Fibroblast of skin of scalp (primary cell): Measurements from ENCODE around the gene PAM.

Source experiments
- DNase-seq: peaks from one replicate; pipeline ENCODE4 v3.0.0-alpha.2; 2013

The PAM gene

GRCh38 chr5:102863764-102864560, 108.9 kb downstream of the PAM start:
- DNase-seq = no peak

DNA sequence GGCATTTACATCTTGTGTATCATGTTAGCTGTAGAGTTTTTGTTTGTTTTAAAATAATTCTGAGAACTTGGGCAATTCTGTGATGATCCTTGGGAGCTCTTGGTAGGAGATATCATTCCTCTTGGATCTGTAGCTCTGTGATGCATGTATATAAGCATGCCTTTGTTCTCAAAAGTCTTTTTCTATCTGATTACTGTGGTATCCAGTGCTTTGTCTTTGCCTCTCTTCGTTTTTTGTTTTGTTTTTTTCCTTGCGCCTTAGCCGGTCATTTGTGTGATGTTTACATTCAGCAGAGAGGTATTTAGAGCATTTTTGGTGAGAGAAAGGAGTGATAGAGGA, 110.0 kb downstream of the PAM start:
- DNase-seq = peak; percentile 40

DNA sequence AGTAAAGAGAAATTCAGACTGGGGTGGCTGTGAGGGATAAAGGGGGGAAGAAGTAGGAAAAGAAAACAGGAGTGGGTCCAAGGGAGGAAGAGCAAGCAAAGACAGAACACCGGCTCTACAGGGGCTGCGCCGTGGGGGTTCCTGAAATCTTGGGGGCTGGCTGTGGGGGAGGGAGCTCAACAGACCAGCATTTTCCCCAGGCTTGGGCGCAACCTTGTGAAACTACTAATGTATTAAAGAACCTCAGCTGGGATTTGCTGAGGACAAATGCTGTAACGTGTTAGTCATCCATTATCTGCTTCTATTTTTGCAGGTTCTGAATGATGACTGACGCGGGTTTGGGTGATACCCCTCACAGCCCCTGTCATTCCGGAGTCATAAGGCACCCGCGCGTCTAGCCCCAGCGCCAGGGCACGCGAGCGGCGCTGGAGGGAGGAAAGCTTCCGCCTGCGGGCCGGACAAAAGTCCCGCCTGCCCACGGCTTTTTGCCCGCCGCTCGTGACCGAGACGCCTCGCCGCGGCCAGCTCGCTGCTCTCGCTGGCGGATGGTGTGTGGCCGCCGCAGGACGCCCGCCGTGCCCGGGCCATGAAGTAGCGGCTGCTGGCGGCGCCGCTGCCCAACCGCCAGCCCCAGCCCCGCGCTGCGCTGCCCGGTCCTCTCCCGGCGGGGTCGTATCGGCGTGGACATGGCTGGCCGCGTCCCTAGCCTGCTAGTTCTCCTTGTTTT, 110.6 kb downstream of the PAM start:
- peak; percentile 94 for DNase-seq

GRCh38 chr5:102866237-102866600, 111.1 kb downstream of the PAM start:
- no peak for DNase-seq

DNA sequence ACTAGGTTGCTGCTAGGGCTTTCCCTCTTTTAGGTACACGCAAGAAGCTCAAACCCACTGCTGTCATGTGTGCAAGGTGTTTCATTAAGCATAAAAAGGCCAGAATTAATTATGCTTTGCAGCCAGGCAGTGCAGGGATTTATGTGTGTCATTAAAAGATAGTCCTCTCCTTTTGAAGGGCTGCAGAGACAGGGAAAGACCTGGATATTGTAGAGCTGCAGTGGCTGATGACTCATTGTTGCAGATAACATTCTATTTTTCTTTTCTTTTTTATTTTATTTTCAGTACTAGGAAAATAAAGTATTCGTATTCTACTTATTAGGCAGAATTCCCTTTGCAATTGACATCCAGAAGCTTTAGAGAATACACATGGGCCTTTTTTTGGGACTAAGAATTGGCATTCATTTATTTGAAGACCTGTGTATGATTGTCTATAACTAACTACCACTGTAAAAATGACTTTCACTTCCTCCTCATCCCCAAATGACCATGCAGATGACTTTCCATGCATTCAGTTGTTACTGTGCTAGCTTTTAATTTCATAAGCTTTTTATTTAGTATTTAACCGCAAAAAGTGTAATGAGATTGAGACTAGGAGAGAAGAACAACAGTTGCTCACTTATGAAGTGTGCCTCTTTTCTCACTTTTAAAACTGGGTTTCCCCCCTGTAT, 113.0 kb downstream of the PAM start:
- no peak for DNase-seq

- DNase-seq = no peak
Measured at GRCh38 chr5:102869230-102869629, 114.1 kb downstream of the PAM start.

DNA sequence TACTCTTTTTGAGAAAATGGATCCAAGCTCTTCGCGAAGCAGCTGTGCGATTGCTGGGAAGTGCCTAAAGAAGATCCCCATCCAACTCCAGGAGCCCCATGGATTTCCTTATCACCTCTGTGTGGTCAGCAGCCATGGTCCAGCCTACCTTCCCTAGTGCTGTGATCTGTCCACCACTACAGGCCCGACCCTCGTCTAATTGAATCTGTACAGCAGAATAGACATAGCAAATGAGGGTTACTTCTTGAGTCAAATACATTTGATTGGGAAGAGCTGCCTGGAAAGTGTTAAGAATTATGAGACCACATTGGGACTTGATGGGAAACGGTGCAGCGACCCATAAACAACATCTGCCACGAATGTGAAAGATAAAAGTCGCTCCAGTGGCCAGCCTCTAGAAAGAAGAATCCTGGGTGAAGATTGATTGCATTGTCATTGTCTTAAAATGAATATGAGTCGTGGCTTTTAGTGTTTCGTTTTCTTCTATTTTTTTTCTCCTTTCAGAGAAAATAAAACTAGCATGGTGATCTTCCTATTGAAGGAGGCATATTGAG, 118.4 kb downstream of the PAM start:
- no peak for DNase-seq

GRCh38 chr5:102874054-102874453, 118.9 kb downstream of the PAM start:
- DNase-seq = no peak

DNA sequence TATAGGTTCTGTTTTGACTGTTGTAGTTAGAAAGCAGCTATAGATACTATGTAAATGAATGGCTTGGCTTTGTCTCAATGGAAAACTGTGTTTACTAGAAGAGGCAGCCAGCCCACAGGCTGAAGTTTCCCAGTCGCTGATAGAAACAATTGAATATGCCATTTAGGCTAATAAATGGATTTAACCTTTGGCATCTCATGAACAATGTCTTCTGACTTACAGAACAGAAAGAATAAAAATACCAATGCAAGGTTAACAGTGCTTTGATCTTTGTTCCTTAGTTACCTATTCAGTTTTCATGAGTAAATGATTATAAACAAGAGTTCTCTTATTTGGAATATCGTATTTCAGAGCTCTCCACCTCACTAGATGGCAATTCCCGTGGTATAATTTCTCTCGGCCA, 120.6 kb downstream of the PAM start:
- no peak for DNase-seq

GRCh38 chr5:102876610-102877009, 121.5 kb downstream of the PAM start:
- no peak for DNase-seq

GRCh38 chr5:102879741-102880140, 124.6 kb downstream of the PAM start:
- no peak for DNase-seq

DNA sequence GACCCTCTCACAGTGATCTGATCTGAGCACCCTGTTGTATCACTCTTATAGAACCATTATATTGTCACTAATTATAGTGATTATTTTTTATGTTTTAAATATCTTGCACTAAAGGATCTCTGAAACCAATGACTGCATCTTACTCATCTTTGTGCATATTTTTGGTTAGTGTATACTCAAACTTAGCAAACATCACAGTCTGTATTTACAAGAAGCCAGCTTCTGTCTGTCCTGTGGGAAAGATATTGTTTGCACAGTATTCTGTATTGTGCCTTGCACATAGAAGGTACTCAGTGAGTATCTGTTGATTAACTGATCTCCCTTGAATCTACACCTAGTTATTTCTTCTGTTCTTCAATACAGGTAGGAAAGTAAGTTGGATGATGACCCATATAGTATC, 131.5 kb downstream of the PAM start:
- DNase-seq = no peak

DNA sequence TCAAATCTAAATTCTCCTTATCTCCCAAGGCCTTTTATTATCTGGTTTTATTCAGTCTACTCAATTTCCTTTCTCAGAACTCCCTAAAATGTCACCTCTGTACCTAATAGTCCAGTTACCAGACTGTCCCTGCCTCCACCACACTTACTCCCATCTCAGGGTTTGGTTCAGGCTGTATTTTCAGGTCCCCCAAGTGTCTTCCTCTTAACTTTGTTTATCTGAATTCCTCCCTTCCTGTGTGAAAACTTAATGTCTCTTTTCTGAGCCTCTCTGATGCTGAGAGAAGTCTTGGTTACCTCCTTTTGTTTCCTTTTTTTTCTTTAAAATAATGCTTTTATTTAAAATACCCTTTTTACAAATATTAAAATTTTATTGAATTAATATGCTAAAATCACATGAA, 133.4 kb downstream of the PAM start:
- no peak for DNase-seq

- no peak for DNase-seq
Measured at GRCh38 chr5:102889033-102889432, 133.9 kb downstream of the PAM start.

- no peak for DNase-seq
Measured at GRCh38 chr5:102890133-102890532, 135.0 kb downstream of the PAM start.

GRCh38 chr5:102891175-102891574, 136.1 kb downstream of the PAM start:
- no peak for DNase-seq

DNA sequence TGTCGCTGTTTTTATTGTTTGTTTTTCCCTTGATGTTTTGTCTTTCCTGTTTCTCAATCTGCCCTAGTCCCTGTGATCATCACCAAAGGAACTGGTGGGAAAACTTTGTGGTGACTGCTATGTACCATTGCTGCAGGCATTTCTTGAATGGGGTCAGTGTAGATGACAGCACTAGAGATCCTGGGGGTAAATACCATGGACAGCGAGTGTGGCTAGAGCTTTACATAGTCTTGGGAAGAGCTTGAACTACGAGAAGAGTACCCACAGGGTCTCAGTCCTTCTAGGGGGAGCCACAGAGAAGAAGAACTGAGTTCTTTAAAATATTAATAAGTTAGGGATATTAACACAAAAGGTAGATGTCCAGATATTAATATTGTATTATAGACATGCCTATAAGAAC, 138.8 kb downstream of the PAM start:
- no peak for DNase-seq

DNA sequence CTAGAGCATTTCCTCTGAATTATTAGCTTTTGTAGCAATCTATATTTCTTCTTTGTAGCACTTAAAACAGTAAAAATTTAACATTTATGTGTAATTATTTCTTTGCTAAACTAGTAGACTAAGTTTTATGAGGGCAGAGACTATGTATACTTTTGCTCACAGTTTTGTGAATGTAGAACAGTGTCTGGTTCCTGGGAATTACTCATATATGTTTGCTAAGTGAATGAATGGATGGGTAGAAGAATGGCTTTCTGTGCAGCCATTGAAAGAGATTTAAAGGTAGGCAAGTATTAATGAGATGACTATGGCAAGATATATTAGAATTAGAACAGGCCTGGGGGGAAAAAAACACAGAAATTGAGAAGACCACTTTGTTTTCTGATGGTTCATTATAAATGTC, 140.1 kb downstream of the PAM start:
- no peak for DNase-seq

- no peak for DNase-seq
Measured at GRCh38 chr5:102895976-102896375, 140.9 kb downstream of the PAM start.

DNA sequence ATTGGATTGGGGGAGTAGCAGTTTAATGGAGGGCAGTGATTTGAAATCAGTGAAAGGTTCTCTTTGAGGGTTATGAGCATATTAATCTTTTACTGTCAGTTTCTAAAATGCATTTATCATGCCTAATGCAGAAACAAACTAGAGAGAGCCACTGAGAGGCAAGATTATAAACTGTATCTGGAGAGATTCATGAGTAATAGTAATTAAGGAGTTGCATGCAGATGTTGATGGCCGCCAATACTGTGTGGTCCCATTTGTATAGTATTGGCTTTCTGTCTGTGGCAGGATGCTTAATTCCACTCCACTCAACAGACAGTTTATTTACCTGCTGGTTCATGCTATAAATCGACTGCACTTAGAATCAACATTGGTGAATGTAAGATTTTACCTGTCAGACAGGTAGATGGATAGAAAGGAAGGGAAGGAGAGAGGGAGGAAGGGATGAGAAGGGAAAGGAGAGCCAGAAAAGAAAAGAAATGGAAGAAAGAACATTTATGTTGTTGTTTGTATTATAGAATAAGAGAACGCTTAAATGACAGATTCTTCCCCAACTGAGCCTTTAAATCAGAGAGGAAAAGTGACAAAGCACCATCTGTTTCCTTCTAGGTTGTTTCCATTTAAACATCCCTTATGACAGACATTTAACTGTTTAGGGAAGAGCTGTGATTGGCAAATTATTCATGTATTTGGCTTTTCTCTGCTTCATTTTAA, 146.5 kb downstream of the PAM start:
- no peak for DNase-seq

GRCh38 chr5:102902135-102902448, 147.0 kb downstream of the PAM start:
- no peak for DNase-seq

- no peak for DNase-seq
Measured at GRCh38 chr5:102902647-102903046, 147.5 kb downstream of the PAM start.
